Gastroesophageal sphincter (tissue), 4 donors: ENCODE data around the gene NCOA6. TPM values are rescaled to one million over a fixed set of nuclear protein-coding genes. Genes with fewer than 3 reads are reported as not detected.

Experiments
- ATAC-seq: fragments of 150-250 bp; one replicate; pipeline ENCODE4 v1.9.1; 2016; ENCODE audit warnings: mild to moderate bottlenecking, moderate library complexity
- H3K27ac ChIP-seq, 4 donors: fragments of 200-600 bp; sonication (generic) in 3 of 4; 1 replicate in 3 of 4; 2 replicates in 1 of 4; pipeline ENCODE4 v1.5.1; 2016 to 2019
- H3K27me3 ChIP-seq: fragments of 200-600 bp; sonication (generic); one replicate; pipeline ENCODE4 v1.5.1; 2019
- H3K36me3 ChIP-seq, 2 donors: fragments of 200-600 bp; sonication (generic); one replicate each; pipeline ENCODE4 v1.5.1; 2019; ENCODE audit warnings: control low read depth in 1 of 2
- H3K4me1 ChIP-seq, 3 donors: fragments of 200-600 bp; sonication (generic); 1 replicate in 2 of 3; 2 replicates in 1 of 3; pipeline ENCODE4 v1.5.1; 2016 to 2019; ENCODE audit warnings: control low read depth in 2 of 3
- H3K4me3 ChIP-seq, 2 donors: fragments of 200-600 bp; sonication (generic); one replicate each; pipeline ENCODE4 v1.5.1; 2019; ENCODE audit warnings: mild to moderate bottlenecking in 1 of 2, moderate library complexity in 1 of 2
- H3K9me3 ChIP-seq, 3 donors: fragments of 200-600 bp; sonication (generic); one replicate each; pipeline ENCODE4 v1.5.1; 2017 to 2019; ENCODE audit warnings: control low read depth in 2 of 3
- CTCF ChIP-seq, 4 experiments: fragments of 200-600 bp in 2 of 4; fragments of 450-650 bp in 2 of 4; sonication (generic) in 1 of 4; IDR thresholded peaks; one replicate each; pipeline ENCODE4 v1.5.1; 2017 to 2019; ENCODE audit warnings: antibody characterized with exemption in 4 of 4, mild to moderate bottlenecking in 2 of 4, moderate library complexity in 2 of 4
- EP300 ChIP-seq: sonication (generic); formaldehyde crosslinking; IDR thresholded peaks from one replicate; pipeline ENCODE4 v1.6.1; 2017; ENCODE audit warnings: antibody characterized with exemption, mild to moderate bottlenecking
- POLR2A ChIP-seq, 2 donors: fragments of 450-650 bp; IDR thresholded peaks; one replicate each; pipeline ENCODE4 v1.6.1; 2017; ENCODE audit warnings: antibody characterized with exemption in 2 of 2, mild to moderate bottlenecking in 2 of 2, moderate library complexity in 1 of 2
- POLR2AphosphoS5 ChIP-seq: sonication (generic); formaldehyde crosslinking; IDR thresholded peaks from one replicate; pipeline ENCODE4 v1.6.1; 2017; ENCODE audit warnings: antibody characterized with exemption
- WGBS, 2 donors: methylation state at CpG; one replicate each; pipeline ENCODE4 v1.1.5; 2018; ENCODE audit warnings: low coverage in 1 of 2; 5-methylcytosine and 5-hydroxymethylcytosine counted together
- total RNA-seq, 4 donors: library from RNA; depleted of rRNA; stranded (reverse); fragments of >200 nt; gene quantifications; one replicate each; pipeline ENCODE4 v1.1.0, GENCODE V29; 2016

NCOA6 gene
- total RNA-seq, 4 donors from 2014 or later: 15.2 to 37.0 (median 25.8) TPM

GRCh38 chr20:34755367-34755766 lies 70.1 kb downstream of the NCOA6 start:
- WGBS, 2 donors: 93 to 100% methylated on average over 1 of the region's 1 CpG
- TF ChIP-seq POLR2AphosphoS5: no peak
- TF ChIP-seq EP300: no peak
- no peak for TF ChIP-seq CTCF (IDR thresholded peaks at IDR 0.05)
- no peak for TF ChIP-seq POLR2A (IDR thresholded peaks at IDR 0.05)
- H3K27ac ChIP-seq: no peak overlapping the region
- H3K36me3 ChIP-seq: peaks cover 3 to 98% of the 10 kb centered on the region in 2 donors
- no peaks in the 10 kb centered on the region for H3K9me3 ChIP-seq
- no peak for ATAC-seq
- no peaks in the 10 kb centered on the region for H3K4me1 ChIP-seq
- H3K4me3 ChIP-seq: no peak overlapping the region
- H3K27me3 ChIP-seq: no peaks in the 10 kb centered on the region

GRCh38 chr20:34754611-34755010 lies 70.8 kb downstream of the NCOA6 start:
- Histone ChIP-seq H3K9me3 (no peaks in the 10 kb centered on the region), H3K4me3 (no peak overlapping the region), H3K4me1 (no peaks in the 10 kb centered on the region), H3K27me3 (no peaks in the 10 kb centered on the region), H3K27ac (no peak overlapping the region), H3K36me3 (peaks cover 0 to 98% of the 10 kb centered on the region in 2 donors)
- ATAC-seq: no peak
- TF ChIP-seq POLR2AphosphoS5 (no peak), CTCF (IDR thresholded peaks at IDR 0.05) (no peak), EP300 (no peak)
- 52 to 57% methylated on average over 4 of the region's 4 CpGs for WGBS, 2 donors

DNA sequence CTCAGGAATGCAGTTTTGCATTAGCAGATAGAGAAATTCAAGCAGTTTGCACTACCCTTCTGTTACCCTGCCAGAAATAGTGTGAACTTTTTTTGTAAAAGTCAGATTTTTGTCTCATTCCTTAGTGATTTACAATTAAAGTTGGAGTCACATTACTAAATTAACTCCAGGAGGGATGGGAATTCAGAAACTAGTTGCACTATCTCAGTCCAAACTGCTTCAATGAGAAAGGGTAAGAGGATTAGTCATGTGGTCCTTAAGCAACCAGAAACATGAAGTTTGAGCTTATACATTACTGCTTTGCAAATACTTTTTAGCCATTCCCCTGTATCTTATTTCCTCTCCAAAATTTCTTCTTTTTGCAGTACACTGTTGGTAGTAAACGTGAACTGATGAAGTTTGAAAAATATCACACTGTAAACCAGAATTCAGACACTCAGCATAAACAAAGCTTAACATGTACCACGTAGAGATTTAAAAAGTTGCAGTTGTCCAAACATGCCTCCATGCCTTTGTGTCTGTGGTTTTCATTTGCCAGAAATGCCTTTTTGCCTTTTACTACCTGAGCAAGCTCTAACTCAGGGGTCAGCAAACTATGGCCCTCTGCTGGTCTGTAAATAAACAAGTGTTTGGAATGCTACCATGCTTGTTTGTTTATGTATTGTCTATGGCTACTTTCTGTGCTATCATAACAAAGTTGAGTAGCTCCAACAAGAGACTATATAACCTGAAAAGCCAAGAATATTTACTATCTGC lies 71.6 kb downstream of the NCOA6 start:
- Histone ChIP-seq H3K4me1 (no peaks in the 10 kb centered on the region), H3K9me3 (no peaks in the 10 kb centered on the region), H3K27ac (no peak overlapping the region), H3K27me3 (no peaks in the 10 kb centered on the region), H3K36me3 (peaks cover 0 to 98% of the 10 kb centered on the region in 2 donors), H3K4me3 (no peak overlapping the region)
- no peak for ATAC-seq
- no peak for TF ChIP-seq EP300
- no peak for TF ChIP-seq POLR2AphosphoS5
- TF ChIP-seq CTCF (IDR thresholded peaks at IDR 0.05): no peak
- TF ChIP-seq POLR2A (IDR thresholded peaks at IDR 0.05): no peak
- WGBS, 2 donors: 43 to 72% methylated on average over 2 of the region's 2 CpGs

- TF ChIP-seq EP300 (no peak), POLR2A (IDR thresholded peaks at IDR 0.05) (no peak), CTCF (IDR thresholded peaks at IDR 0.05) (no peak), POLR2AphosphoS5 (no peak)
- no peak for ATAC-seq
- Histone ChIP-seq H3K4me1 (peaks cover 0 to 4% (median 0%) of the 10 kb centered on the region in 3 donors), H3K27me3 (no peaks in the 10 kb centered on the region), H3K9me3 (no peaks in the 10 kb centered on the region), H3K27ac (no peak overlapping the region), H3K36me3 (peaks cover 0 to 88% of the 10 kb centered on the region in 2 donors), H3K4me3 (no peak overlapping the region)
- WGBS, 2 donors: 88 to 93% methylated on average over 2 to 3 of the region's 3 CpGs
Observed at GRCh38 chr20:34751453-34751852, 74.0 kb downstream of the NCOA6 start.

- no peak for ATAC-seq
- 35 to 44% methylated on average over 2 of the region's 2 CpGs for WGBS, 2 donors
- H3K4me3 ChIP-seq: no peak overlapping the region
- no peak overlapping the region for H3K27ac ChIP-seq
- no peaks in the 10 kb centered on the region for H3K9me3 ChIP-seq
- H3K36me3 ChIP-seq: peaks cover 0 to 88% of the 10 kb centered on the region in 2 donors
- TF ChIP-seq POLR2A (IDR thresholded peaks at IDR 0.05) (no peak), CTCF (IDR thresholded peaks at IDR 0.05) (no peak), POLR2AphosphoS5 (no peak), EP300 (no peak)
- H3K27me3 ChIP-seq: no peaks in the 10 kb centered on the region
- peaks cover 0 to 4% (median 0%) of the 10 kb centered on the region in 3 donors for H3K4me1 ChIP-seq
Observed at GRCh38 chr20:34750484-34750883, 75.0 kb downstream of the NCOA6 start.
